NT2/D1 (cell line): Measurements from ENCODE around the gene CELA3A.
"Not testable (repeated sequence)": the region's sequence is repeated elsewhere in the genome, so short reads cannot be mapped to it uniquely, and the experiment has no call there.

Experiments used
- DNase-seq: peaks from one replicate; pipeline ENCODE4 v3.0.0-alpha.2; 2011; ENCODE audit warnings: low read depth, low spot score
- H3K27me3 ChIP-seq: 2 replicates; pipeline ENCODE4 v1.6.0; 2011; ENCODE audit warnings: mild to moderate bottlenecking; ENCODE audit not compliant: insufficient read length, insufficient read depth
- H3K36me3 ChIP-seq: 2 replicates; pipeline ENCODE4 v1.6.1; 2011; ENCODE audit warnings: mild to moderate bottlenecking, low read length, mixed read lengths; ENCODE audit not compliant: insufficient read depth, insufficient read length
- H3K4me1 ChIP-seq: 2 replicates; pipeline ENCODE4 v1.5.1; 2011; ENCODE audit not compliant: insufficient read depth, insufficient read length
- H3K4me3 ChIP-seq: 2 replicates; pipeline ENCODE4 v1.5.1; 2011; ENCODE audit warnings: low read depth; ENCODE audit not compliant: insufficient read length
- H3K9ac ChIP-seq: 2 replicates; pipeline ENCODE4 v1.6.0; 2011; ENCODE audit warnings: low read depth; ENCODE audit not compliant: insufficient read length
- H3K9me3 ChIP-seq: 2 replicates; pipeline ENCODE4 v1.5.1; 2011; ENCODE audit warnings: mild to moderate bottlenecking, low read length; ENCODE audit not compliant: insufficient read depth

CELA3A gene

DNA sequence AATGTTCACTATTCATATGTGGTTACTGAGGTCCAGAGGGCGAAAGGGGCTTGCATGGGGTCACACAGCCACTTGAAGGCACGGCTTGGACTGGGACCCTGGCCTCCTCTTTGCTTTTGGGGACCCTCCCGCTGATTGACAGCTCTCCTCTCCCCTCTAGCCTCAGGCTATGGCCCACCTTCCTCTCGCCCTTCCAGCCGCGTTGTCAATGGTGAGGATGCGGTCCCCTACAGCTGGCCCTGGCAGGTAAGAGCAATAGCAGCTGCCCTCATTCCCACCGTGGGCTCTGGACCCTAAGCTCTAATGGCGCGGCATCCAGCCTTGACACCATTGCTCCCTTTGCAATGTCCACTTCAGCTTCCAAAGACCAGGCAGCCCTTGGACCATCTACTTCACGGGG lies 23.2 kb upstream of the CELA3A start:
- H3K9ac ChIP-seq, H3K4me1 ChIP-seq, H3K27me3 ChIP-seq, DNase-seq, H3K4me3 ChIP-seq, H3K36me3 ChIP-seq, H3K9me3 ChIP-seq: not testable (repeated sequence)

DNA sequence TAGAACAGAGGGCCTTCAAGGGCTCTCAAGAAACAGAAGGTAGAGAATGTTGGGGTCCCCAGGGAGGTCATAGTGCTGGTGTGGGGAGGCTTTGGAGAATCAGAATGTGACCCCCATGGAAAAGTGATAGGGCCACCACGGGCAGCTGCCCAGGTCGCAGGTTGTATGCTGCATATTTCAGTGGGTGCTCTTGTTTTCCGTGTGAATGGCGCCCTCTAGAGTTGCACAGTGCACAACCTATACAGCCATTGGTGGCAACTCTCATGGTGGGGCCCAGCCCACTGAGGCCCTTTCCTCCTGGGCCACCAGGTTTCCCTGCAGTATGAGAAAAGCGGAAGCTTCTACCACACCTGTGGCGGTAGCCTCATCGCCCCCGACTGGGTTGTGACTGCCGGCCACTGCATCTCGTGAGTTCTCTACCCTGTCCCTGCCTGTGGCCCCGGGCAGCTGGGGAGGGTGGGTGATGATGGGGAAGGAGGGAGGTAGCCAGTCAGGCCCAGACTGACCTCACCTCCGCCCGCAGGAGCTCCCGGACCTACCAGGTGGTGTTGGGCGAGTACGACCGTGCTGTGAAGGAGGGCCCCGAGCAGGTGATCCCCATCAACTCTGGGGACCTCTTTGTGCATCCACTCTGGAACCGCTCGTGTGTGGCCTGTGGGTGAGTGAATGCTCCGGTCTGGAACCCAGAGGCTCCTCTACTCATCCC lies 20.8 kb upstream of the CELA3A start:
- not testable (repeated sequence) for H3K36me3 ChIP-seq

DNA sequence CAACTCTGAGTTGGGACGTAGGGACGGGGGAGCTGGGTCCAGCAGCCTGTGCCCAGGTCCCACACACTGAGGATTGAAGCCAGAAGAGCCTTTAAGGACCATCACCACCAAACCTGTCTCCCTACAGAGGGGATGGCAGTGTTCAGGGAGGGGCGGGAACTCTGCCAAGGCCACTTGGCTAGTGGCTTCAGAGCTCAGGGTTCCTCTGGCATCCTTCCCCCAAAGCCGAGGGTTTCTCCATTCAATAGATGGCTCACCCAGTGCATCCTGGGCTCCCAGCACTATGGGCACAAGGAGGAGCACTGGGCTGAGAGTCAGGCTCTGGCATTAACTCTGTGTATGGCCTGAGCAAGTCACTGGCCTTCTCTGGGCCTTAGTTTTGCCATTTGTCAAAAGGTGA lies 20.2 kb upstream of the CELA3A start:
- H3K9ac ChIP-seq, DNase-seq, H3K27me3 ChIP-seq, H3K9me3 ChIP-seq, H3K36me3 ChIP-seq, H3K4me3 ChIP-seq, H3K4me1 ChIP-seq: not testable (repeated sequence)

More for the DNA sequence above, 20.8 kb upstream of the CELA3A start:
- not testable (repeated sequence) for H3K9ac ChIP-seq, H3K27me3 ChIP-seq, H3K9me3 ChIP-seq, H3K4me1 ChIP-seq, DNase-seq, H3K4me3 ChIP-seq

DNA sequence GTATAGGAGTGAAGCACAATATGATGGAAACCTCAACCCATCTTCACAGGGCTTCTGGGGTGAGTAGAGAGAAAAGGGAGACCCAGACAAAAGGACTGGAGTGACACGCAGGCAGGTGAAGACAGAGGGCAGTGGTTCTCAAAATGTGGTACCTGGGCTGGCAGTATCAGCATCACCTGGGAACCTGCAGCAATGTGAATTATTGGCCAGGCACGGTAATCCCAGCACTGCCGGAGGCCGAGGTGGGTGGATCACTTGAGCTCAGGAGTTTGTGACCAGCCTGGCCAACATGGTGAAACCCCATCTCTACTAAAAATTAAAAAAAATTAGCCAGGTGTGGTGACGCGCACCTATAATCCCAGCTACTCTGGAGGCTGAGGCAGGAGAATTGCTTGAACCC lies 19.3 kb upstream of the CELA3A start:
- H3K27me3 ChIP-seq, H3K9me3 ChIP-seq, H3K4me3 ChIP-seq, H3K9ac ChIP-seq, H3K4me1 ChIP-seq, DNase-seq, H3K36me3 ChIP-seq: not testable (repeated sequence)

DNA sequence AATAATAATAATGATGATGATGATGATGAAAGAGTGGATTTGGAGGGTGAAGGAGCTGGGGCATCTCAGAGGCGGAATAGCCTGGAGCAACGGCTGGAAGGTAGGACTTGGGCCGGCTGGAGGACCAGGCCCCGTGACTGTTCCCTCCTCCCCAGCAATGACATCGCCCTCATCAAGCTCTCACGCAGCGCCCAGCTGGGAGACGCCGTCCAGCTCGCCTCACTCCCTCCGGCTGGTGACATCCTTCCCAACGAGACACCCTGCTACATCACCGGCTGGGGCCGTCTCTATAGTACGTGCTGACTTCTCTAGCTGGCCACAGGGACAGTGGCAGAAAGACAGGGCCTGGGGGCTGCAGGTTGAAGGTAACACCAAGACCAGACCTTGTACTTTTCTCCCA lies 17.9 kb upstream of the CELA3A start:
- H3K9me3 ChIP-seq, H3K27me3 ChIP-seq, H3K4me3 ChIP-seq, H3K4me1 ChIP-seq, DNase-seq, H3K9ac ChIP-seq, H3K36me3 ChIP-seq: not testable (repeated sequence)

DNA sequence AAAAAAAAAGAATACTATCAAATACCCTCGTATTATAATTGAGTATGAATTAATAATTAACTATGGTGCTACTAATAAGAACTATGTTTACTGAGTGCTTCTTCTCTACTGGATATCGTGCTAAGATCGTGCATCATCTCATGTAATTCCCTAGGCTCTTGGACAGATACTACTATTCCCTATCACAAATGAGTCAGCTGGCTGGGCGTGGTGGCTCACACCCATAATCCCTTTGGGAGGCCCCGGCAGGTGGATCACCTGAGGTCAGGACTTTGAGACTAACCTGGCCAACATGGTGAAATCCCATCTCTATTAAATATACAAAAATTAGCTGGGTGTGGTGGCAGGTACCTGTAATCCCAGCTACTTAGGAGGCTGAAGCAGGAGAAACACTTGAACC lies 15.6 kb upstream of the CELA3A start:
- not testable (repeated sequence) for H3K4me3 ChIP-seq, H3K9ac ChIP-seq, H3K9me3 ChIP-seq, H3K4me1 ChIP-seq, H3K36me3 ChIP-seq, DNase-seq, H3K27me3 ChIP-seq

DNA sequence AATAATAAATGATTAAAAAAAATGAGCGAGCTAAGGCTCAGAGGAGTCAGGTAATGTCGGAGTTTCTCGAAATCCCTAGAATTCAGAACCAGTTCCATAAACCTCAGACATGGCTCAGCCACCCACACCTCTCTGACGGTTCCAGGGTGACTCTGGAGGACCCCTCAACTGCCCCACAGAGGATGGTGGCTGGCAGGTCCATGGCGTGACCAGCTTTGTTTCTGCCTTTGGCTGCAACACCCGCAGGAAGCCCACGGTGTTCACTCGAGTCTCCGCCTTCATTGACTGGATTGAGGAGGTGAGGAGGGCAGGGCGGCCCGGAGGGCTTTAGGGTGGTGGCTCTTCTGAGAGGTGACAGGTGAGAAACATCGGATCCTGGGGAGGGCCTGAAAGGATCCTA lies 15.1 kb upstream of the CELA3A start:
- not testable (repeated sequence) for H3K9me3 ChIP-seq, DNase-seq, H3K4me1 ChIP-seq, H3K4me3 ChIP-seq, H3K9ac ChIP-seq, H3K36me3 ChIP-seq, H3K27me3 ChIP-seq

DNA sequence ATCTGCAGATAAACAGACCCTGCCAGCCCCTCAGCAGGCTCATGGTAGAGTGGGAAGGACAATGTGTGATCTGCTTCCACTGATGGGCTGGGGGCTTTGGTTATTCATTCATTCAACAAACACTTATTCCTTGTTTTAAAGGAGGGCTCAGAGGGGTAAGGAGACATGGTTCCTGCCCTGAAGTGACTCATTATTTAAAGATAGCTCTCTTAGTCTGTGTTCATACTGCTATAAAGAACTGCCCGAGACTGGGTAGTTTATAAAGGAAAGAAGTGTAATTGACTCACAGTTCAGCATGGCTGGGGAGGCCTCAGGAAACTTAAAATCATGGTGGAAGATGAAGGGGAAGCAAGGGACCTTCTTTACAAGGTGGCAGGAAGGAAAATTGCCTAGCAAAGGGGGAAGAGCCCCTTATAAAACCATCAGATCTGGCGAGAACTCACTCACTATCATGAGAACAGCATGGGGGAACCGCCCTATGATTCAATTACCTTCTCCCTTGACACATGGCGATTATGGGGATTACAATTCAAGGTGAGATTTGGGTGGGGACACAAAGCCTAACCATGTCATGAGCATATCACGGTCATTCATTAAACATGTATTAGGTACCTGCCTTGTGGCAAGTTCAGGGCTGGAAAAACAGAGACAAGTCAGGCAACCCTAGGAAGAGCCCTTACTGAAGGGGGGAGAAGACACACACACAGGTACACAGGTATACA lies 11.6 kb upstream of the CELA3A start:
- H3K4me1 ChIP-seq, H3K4me3 ChIP-seq, H3K9me3 ChIP-seq, DNase-seq, H3K36me3 ChIP-seq, H3K27me3 ChIP-seq, H3K9ac ChIP-seq: not testable (repeated sequence)

DNA sequence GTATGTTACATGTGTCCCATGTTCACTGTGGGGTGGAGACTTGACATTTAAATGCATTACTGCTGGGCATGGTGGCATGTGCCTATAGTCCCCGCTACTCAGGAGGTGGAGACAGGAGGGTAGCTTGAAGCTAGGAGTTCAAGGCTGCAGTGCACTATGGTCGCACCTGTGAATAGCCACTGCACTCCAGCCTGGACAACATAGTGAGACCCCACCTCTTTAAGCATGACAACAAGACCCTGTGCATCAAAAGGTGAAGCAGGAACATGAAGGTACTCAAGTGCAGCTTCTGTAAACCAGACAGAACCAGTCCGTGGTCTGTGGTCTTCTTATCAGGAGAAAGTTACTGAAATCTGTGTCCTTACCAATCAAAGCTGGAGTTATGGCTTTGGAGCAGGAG lies 9.3 kb upstream of the CELA3A start:
- H3K4me1 ChIP-seq, H3K36me3 ChIP-seq, H3K4me3 ChIP-seq, H3K9ac ChIP-seq, H3K9me3 ChIP-seq, H3K27me3 ChIP-seq, DNase-seq: not testable (repeated sequence)

DNA sequence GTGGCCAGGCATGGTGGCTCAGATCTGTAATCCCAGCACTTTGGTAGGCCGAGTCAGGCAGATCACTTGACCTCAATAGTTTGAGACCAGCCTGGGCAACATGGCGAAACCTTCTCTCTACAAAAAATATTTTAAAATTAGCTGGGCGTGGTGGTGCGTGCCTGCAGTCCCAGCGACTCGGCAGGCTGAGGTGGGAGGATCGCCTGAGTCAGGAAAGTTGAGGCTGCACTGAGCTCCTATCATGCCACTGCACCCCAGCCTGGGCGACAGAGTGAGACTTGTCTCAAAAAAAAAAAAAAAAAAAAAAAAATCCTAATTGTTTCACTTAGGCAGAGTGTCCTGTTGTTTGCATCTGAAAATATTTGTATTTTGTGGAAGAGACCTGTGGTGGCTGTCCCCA lies 6.7 kb upstream of the CELA3A start:
- not testable (repeated sequence) for H3K9ac ChIP-seq, H3K4me3 ChIP-seq, H3K27me3 ChIP-seq, H3K9me3 ChIP-seq, DNase-seq, H3K4me1 ChIP-seq, H3K36me3 ChIP-seq

DNA sequence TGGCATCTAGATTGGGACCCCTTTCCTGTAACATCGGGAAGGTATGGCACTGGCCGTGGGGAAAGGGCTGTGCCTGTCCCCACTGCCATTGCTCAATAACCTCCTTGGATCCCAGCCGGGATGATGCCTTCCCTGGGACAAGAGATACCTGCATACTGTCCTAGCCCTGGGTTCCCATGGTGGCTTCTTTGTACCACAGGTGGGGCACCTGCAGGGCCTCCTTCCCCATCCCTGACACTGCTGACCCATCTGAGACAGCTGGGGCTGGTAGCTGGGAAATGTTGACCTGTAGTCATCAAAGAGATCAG lies 4.8 kb upstream of the CELA3A start:
- not testable (repeated sequence) for H3K36me3 ChIP-seq, H3K9me3 ChIP-seq, H3K9ac ChIP-seq, H3K4me3 ChIP-seq, H3K27me3 ChIP-seq, DNase-seq, H3K4me1 ChIP-seq

DNA sequence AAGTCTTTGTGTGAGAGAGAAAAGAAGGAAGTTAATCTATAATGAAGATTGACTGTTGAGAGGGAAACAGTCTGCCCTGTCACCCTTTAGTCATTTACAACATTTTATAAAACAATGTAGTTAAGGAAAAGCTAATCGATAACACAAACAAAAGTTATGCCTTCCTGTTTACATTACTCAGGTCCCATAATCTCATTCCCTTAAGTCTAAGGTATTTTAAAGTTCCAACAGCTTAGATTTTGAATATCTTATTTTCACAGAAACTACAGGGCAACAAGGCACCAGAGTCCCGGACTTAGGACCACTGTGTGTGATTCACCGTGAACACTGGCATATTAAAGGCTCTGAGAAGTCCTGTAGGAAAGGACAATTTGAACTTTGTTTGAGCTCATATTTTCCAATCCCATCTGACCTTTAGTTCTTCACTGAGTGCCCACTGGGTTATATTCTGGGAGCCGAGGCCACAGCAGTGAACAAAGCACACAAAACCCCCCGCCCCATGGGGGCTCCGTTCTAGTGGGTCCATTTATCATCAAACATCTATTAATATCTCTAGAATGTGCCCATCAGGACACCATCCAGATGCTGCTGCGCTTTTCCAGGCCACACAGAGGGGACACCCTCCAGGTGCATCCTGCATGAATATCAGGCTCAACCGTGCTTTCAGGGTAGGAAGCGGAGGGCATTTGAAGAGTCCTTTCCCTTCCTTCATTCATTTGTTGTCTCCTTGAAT lies 3.4 kb upstream of the CELA3A start:
- H3K9ac ChIP-seq = not testable (repeated sequence)

More for the DNA sequence above, 3.4 kb upstream of the CELA3A start:
- H3K36me3 ChIP-seq, H3K4me1 ChIP-seq, H3K27me3 ChIP-seq, H3K9me3 ChIP-seq, DNase-seq, H3K4me3 ChIP-seq: not testable (repeated sequence)
